Astrocyte (in vitro differentiated cells and primary cell): ENCODE results near the gene S1PR5. TPM values are rescaled to one million over a fixed set of nuclear protein-coding genes. Genes with fewer than 3 reads are reported as not detected.
"Not testable (repeated sequence)": the region's sequence is repeated elsewhere in the genome, so short reads cannot be mapped to it uniquely, and the experiment has no call there.

Source experiments
- DNase-seq: peaks from one replicate; pipeline ENCODE4 v3.0.0-alpha.2; 2010; ENCODE audit warnings: low read depth
- FAIRE-seq: peaks from 2 replicates; lab custom pipeline; 2011; peaks lifted over from hg19 to GRCh38; lab: Jason Lieb, UNC
- H2AFZ ChIP-seq: 2 replicates; pipeline ENCODE4 v1.6.0; 2012; ENCODE audit warnings: low read depth, low read length, inconsistent platforms
- H3K27ac ChIP-seq: 2 replicates; pipeline ENCODE4 v1.5.1; 2011; ENCODE audit warnings: low read depth, low read length, inconsistent platforms
- H3K27me3 ChIP-seq: 2 replicates; pipeline ENCODE4 v1.6.0; 2011; ENCODE audit warnings: low read length, inconsistent platforms; ENCODE audit not compliant: insufficient read depth
- H3K36me3 ChIP-seq: 2 replicates; pipeline ENCODE4 v1.5.1; 2011; ENCODE audit warnings: low read length, inconsistent platforms; ENCODE audit not compliant: insufficient read depth
- H3K4me1 ChIP-seq: 2 replicates; pipeline ENCODE4 v1.5.1; 2011; ENCODE audit warnings: low read length, inconsistent platforms; ENCODE audit not compliant: insufficient read depth
- H3K4me2 ChIP-seq: 2 replicates; pipeline ENCODE4 v1.6.0; 2012; ENCODE audit warnings: low read length, inconsistent platforms
- H3K4me3 ChIP-seq: 2 replicates; pipeline ENCODE4 v1.5.1; 2011; ENCODE audit warnings: low read depth, mild to moderate bottlenecking, low read length, inconsistent platforms; ENCODE audit not compliant: insufficient read depth
- H3K79me2 ChIP-seq: 2 replicates; pipeline ENCODE4 v1.6.0; 2012; ENCODE audit warnings: mild to moderate bottlenecking, low read length, inconsistent platforms; ENCODE audit not compliant: insufficient read depth
- H3K9ac ChIP-seq: 2 replicates; pipeline ENCODE4 v1.6.0; 2012; ENCODE audit warnings: mild to moderate bottlenecking, low read length, inconsistent platforms
- H3K9me3 ChIP-seq: 2 replicates; pipeline ENCODE4 v1.5.1; 2012; ENCODE audit warnings: low read depth, mild to moderate bottlenecking, low read length, inconsistent platforms; ENCODE audit not compliant: insufficient read depth
- H4K20me1 ChIP-seq: 2 replicates; pipeline ENCODE4 v1.6.0; 2012; ENCODE audit warnings: low read length, inconsistent platforms; ENCODE audit not compliant: insufficient read depth
- H3K27ac Mint-ChIP-seq: one replicate; pipeline ENCODE4 v1.8.0; 2021; ENCODE audit warnings: mild to moderate bottlenecking, mixed read lengths; ENCODE audit not compliant: unreplicated experiment
- H3K27me3 Mint-ChIP-seq: one replicate; pipeline ENCODE4 v1.8.0; 2021; ENCODE audit warnings: low read depth, mixed read lengths; ENCODE audit not compliant: unreplicated experiment
- H3K36me3 Mint-ChIP-seq: one replicate; pipeline ENCODE4 v1.8.0; 2021; ENCODE audit warnings: low read depth, mixed read lengths; ENCODE audit not compliant: unreplicated experiment
- H3K4me1 Mint-ChIP-seq: one replicate; pipeline ENCODE4 v1.8.0; 2021; ENCODE audit warnings: low read depth, mixed read lengths; ENCODE audit not compliant: unreplicated experiment
- H3K4me3 Mint-ChIP-seq: one replicate; pipeline ENCODE4 v1.8.0; 2021; ENCODE audit warnings: mild to moderate bottlenecking, moderate library complexity, mixed read lengths; ENCODE audit not compliant: unreplicated experiment
- H3K9me3 Mint-ChIP-seq: one replicate; pipeline ENCODE4 v1.8.0; 2021; ENCODE audit warnings: mild to moderate bottlenecking, mixed read lengths; ENCODE audit not compliant: unreplicated experiment
- EZH2 ChIP-seq: IDR thresholded peaks from 2 replicates; pipeline ENCODE4 v1.6.1; 2012; ENCODE audit warnings: mild to moderate bottlenecking, low read length, inconsistent platforms; ENCODE audit not compliant: insufficient read depth
- total RNA-seq: library from RNA; stranded (reverse); gene quantifications from 2 replicates; pipeline ENCODE4 v1.2.1, GENCODE V29; 2021
- TF ChIP-seq, protein P1 (sequence below): IDR thresholded peaks from 2 replicates; pipeline ENCODE4 v1.5.1; 2011; ENCODE audit warnings: low read depth, mild to moderate bottlenecking, inconsistent platforms, low read length, moderate library complexity; ENCODE audit not compliant: insufficient read depth

The S1PR5 gene
- total RNA-seq, 1 donor from 2014 or later, result 1.00 TPM

DNA sequence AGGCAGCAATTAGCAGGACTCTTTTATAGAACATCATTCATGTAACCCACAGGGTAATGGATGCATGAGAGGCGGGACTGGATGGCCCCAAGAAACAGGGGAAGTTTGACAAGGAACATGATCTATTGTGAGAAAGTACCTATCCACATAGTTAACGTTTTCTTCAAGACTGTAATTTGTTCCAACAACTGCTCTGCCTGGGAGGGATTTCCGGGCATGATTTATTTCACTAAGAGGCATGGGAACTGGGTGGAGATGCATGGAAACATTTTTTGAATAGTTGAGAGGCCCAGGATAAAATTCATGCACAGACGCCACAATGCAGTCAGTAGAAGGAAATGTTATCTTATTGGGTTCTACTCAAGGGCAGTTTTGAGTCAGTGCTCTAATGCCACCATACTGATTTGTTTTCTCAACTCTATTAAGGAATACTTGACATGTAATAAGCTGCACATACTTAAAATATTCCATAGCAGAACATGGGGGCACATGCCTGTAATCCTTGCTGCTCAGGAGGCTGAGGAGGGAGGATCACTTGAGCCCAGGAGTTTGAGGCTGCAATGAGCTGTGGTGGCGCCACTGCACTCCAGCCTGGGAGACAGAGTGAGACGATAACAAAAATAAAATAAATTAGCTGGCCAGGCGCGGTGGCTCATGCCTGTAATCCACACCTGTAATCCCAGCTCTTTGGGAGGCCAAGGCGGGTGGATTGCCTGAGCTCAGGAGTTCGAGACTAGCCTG lies 16.6 kb upstream of the S1PR5 start:
- Histone ChIP-seq H3K4me3 (no peak overlapping the region), H3K27me3 (peaks cover 10% of the 10 kb centered on the region), H3K9me3 (no peaks in the 10 kb centered on the region), H2AFZ (no peak overlapping the region), H4K20me1 (no peaks in the 10 kb centered on the region), H3K79me2 (no peaks in the 10 kb centered on the region), H3K36me3 (no peaks in the 10 kb centered on the region), H3K27ac (peak overlapping the region; percentile 21), H3K9ac (no peak overlapping the region), H3K4me1 (no peaks in the 10 kb centered on the region), H3K4me2 (no peak overlapping the region)
- TF ChIP-seq, protein P1, sequence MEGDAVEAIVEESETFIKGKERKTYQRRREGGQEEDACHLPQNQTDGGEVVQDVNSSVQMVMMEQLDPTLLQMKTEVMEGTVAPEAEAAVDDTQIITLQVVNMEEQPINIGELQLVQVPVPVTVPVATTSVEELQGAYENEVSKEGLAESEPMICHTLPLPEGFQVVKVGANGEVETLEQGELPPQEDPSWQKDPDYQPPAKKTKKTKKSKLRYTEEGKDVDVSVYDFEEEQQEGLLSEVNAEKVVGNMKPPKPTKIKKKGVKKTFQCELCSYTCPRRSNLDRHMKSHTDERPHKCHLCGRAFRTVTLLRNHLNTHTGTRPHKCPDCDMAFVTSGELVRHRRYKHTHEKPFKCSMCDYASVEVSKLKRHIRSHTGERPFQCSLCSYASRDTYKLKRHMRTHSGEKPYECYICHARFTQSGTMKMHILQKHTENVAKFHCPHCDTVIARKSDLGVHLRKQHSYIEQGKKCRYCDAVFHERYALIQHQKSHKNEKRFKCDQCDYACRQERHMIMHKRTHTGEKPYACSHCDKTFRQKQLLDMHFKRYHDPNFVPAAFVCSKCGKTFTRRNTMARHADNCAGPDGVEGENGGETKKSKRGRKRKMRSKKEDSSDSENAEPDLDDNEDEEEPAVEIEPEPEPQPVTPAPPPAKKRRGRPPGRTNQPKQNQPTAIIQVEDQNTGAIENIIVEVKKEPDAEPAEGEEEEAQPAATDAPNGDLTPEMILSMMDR, result no peak
- no peak for TF ChIP-seq EZH2
- Mint-ChIP-seq H3K4me3 (no peak overlapping the region), H3K4me1 (peaks cover 2% of the 10 kb centered on the region), H3K27me3 (peaks cover 19% of the 10 kb centered on the region), H3K36me3 (peaks cover 1% of the 10 kb centered on the region), H3K27ac (peak overlapping the region; percentile 62), H3K9me3 (no peaks in the 10 kb centered on the region)
- DNase-seq, result peak; percentile 93
- FAIRE-seq, result no peak

DNA sequence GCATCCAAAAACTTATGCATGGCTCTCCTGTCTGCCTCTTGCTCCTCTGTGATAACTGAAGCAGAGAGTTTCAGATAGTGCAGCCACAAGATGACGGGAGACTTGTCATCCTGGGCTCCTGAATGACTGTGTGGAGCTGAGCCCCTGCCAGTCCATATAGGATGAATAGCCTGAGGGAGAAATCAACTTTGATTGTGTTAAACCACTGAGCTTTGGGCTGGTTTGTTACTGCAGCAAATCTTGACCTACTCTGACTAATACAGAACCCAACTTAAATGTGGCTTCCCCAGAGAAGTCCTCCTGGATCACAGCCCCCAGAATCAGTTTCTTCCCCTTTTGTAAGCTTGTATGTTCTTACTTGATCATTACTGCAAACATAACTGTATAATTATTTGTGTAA lies 15.2 kb upstream of the S1PR5 start:
- Histone ChIP-seq H2AFZ (no peak overlapping the region), H3K9ac (no peak overlapping the region), H3K79me2 (no peaks in the 10 kb centered on the region), H3K27me3 (peaks cover 5% of the 10 kb centered on the region), H3K9me3 (no peaks in the 10 kb centered on the region), H3K36me3 (no peaks in the 10 kb centered on the region), H3K4me1 (no peaks in the 10 kb centered on the region), H3K27ac (no peak overlapping the region), H3K4me2 (no peak overlapping the region), H3K4me3 (no peak overlapping the region), H4K20me1 (no peaks in the 10 kb centered on the region)
- FAIRE-seq (no peak), DNase-seq (no peak)
- Mint-ChIP-seq H3K4me1 (peaks cover 2% of the 10 kb centered on the region), H3K4me3 (no peak overlapping the region), H3K27me3 (peaks cover 10% of the 10 kb centered on the region), H3K36me3 (peaks cover 1% of the 10 kb centered on the region), H3K27ac (no peak overlapping the region), H3K9me3 (no peaks in the 10 kb centered on the region)
- TF ChIP-seq, protein P1, result no peak
- TF ChIP-seq EZH2, result no peak

DNA sequence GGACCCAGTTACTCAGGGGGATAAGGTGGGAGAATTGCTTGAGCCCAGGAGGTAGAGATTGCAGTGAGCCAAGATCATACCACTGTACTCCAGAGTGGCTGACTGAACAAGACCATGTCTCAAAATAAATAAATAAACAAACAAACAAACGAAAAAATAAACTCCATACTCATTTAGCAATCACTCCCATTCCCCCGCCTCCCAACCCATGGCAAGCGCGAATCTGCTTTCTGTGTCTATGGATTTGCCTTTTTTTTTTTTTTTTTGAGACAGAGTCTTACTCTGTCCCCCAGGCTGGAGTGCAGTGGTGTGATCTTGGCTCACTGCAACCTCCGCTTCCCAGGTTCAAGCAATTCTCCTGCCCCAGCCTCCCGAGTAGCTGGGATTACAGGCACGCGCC lies 9.6 kb upstream of the S1PR5 start:
- not testable (repeated sequence) for H3K4me1 ChIP-seq, H3K9ac ChIP-seq, H3K36me3 ChIP-seq, FAIRE-seq, H3K4me2 ChIP-seq, H3K27ac ChIP-seq, H3K27ac Mint-ChIP-seq, H2AFZ ChIP-seq, H3K36me3 Mint-ChIP-seq, H3K9me3 Mint-ChIP-seq, H3K4me3 Mint-ChIP-seq, DNase-seq, H4K20me1 ChIP-seq, H3K79me2 ChIP-seq, H3K4me1 Mint-ChIP-seq, H3K27me3 ChIP-seq, H3K4me3 ChIP-seq, H3K9me3 ChIP-seq
- peaks cover 14% of the 10 kb centered on the region for H3K27me3 Mint-ChIP-seq
